ENCODE results near the gene NIM1K. TPM values are rescaled to one million over a fixed set of nuclear protein-coding genes. Genes with fewer than 3 reads are reported as not detected.
"Not testable (repeated sequence)": the region's sequence is repeated elsewhere in the genome, so short reads cannot be mapped to it uniquely, and the experiment has no call there.

The NIM1K gene
- polyA plus RNA-seq, 1 experiment = 0.72 TPM

DNA sequence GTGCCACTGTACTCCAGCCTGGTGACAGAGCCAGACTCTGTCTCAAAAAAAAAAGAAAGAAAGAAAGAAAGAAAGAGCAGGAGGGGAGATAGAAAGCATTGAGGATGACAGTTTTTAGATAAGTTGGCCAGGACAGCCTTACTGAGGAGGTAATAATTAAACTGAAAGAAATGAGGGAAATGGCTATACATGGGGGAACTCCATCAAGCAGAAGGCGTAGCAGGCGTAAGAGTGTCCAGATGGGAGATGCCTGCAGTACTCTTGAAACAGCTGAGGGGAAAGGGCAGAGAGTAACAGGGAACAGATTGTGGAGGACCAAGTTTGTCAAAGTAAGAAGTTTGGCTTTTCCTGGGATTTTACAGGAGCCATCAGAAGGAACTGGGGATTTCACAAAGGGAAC lies 63.7 kb downstream of the NIM1K start:
- H3K27ac ChIP-seq (ENCODE audit: low read depth, low read length) = no peak overlapping the region
- CTCF ChIA-PET = no interaction called here
- H3K27me3 ChIP-seq (ENCODE audit: control insufficient read depth, insufficient read depth, low read length) = no peaks in the 10 kb centered on the region
- H3K9me3 ChIP-seq (ENCODE audit: control insufficient read depth, insufficient read depth, low read length) = no peaks in the 10 kb centered on the region
- POLR2A ChIA-PET = no interaction called here
- no peak for DNase-seq (ENCODE audit: low read depth, low spot score)
- H3K4me3 ChIP-seq (ENCODE audit: low read depth, low read length) = no peak overlapping the region
- TF ChIP-seq, protein P1, sequence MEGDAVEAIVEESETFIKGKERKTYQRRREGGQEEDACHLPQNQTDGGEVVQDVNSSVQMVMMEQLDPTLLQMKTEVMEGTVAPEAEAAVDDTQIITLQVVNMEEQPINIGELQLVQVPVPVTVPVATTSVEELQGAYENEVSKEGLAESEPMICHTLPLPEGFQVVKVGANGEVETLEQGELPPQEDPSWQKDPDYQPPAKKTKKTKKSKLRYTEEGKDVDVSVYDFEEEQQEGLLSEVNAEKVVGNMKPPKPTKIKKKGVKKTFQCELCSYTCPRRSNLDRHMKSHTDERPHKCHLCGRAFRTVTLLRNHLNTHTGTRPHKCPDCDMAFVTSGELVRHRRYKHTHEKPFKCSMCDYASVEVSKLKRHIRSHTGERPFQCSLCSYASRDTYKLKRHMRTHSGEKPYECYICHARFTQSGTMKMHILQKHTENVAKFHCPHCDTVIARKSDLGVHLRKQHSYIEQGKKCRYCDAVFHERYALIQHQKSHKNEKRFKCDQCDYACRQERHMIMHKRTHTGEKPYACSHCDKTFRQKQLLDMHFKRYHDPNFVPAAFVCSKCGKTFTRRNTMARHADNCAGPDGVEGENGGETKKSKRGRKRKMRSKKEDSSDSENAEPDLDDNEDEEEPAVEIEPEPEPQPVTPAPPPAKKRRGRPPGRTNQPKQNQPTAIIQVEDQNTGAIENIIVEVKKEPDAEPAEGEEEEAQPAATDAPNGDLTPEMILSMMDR (IDR thresholded peaks at IDR 0.05; ENCODE audit: low read depth, low read length) = no peak

GRCh38 chr5:43256261-43256966 lies 64.4 kb downstream of the NIM1K start:
- DNase-seq (ENCODE audit: low read depth, low spot score) = no peak
- TF ChIP-seq, protein P1 (IDR thresholded peaks at IDR 0.05; ENCODE audit: low read depth, low read length) = no peak
- Histone ChIP-seq H3K9me3 (ENCODE audit: control insufficient read depth, insufficient read depth, low read length) (no peaks in the 10 kb centered on the region), H3K4me3 (ENCODE audit: low read depth, low read length) (no peak overlapping the region), H3K27me3 (ENCODE audit: control insufficient read depth, insufficient read depth, low read length) (no peaks in the 10 kb centered on the region), H3K27ac (ENCODE audit: low read depth, low read length) (no peak overlapping the region)
- CTCF ChIA-PET = no interaction called here
- POLR2A ChIA-PET = no interaction called here

GRCh38 chr5:43258116-43258515 lies 66.1 kb downstream of the NIM1K start:
- Histone ChIP-seq H3K9me3 (ENCODE audit: control insufficient read depth, insufficient read depth, low read length) (no peaks in the 10 kb centered on the region), H3K27ac (ENCODE audit: low read depth, low read length) (no peak overlapping the region), H3K4me3 (ENCODE audit: low read depth, low read length) (no peak overlapping the region), H3K27me3 (ENCODE audit: control insufficient read depth, insufficient read depth, low read length) (no peaks in the 10 kb centered on the region)
- POLR2A ChIA-PET = interaction anchor here (0.7 kb wide), 1 partner anchor 1573 kb away, joined by 4 read pairs; no protein-coding TSS in a partner anchor
- TF ChIP-seq, protein P1 (IDR thresholded peaks at IDR 0.05; ENCODE audit: low read depth, low read length) = no peak
- DNase-seq (ENCODE audit: low read depth, low spot score) = no peak
- CTCF ChIA-PET = interaction anchor here (0.6 to 0.7 kb wide), 2 partner anchors 126 to 1944 kb away, joined by 3 to 6 read pairs; no protein-coding TSS in a partner anchor

- CTCF ChIA-PET; H3K9me3 ChIP-seq (ENCODE audit: control insufficient read depth, insufficient read depth, low read length): not testable (repeated sequence)
These were observed 70.2 kb downstream of the NIM1K start for GRCh38 chr5:43262269-43262668.

DNA sequence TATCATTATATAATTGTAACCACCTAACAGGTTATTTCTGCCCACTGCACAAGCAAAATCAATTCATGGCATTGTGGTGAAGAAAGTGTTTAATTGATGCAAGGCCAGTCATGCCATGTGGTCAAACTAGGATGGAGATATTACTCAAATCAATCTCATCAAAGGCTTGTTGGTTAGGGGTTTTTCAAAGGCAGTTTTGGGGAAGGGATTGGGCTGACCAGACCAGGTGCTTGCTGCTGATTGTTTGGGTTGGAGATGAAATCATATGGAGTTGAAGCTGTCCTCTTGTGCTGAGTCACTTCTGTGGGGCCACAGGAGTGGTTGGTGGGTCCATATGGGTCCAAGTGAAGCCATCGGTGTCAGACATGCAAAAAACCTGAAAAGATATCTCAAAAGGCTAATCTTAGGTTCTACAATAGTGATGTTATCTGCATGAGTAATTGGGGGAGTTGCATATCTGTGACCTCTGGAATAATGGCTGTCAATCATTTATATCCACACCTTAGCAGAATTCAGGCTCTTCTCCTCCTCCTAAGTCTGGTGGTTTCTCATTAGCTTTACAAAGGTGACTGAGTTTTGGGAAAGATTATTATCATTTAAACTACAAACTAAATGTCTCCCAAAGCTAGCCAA lies 76.3 kb downstream of the NIM1K start:
- Histone ChIP-seq H3K4me3 (ENCODE audit: low read depth, low read length) (no peak overlapping the region), H3K9me3 (ENCODE audit: control insufficient read depth, insufficient read depth, low read length) (no peaks in the 10 kb centered on the region), H3K27me3 (ENCODE audit: control insufficient read depth, insufficient read depth, low read length) (peaks cover 9% of the 10 kb centered on the region), H3K27ac (ENCODE audit: low read depth, low read length) (no peak overlapping the region)
- POLR2A ChIA-PET = no interaction called here
- TF ChIP-seq, protein P1 (IDR thresholded peaks at IDR 0.05; ENCODE audit: low read depth, low read length) = no peak
- CTCF ChIA-PET = interaction anchor here (1.1 kb wide), 1 partner anchor 122 kb away, joined by 3 read pairs; no protein-coding TSS in a partner anchor
- DNase-seq (ENCODE audit: low read depth, low spot score) = no peak

More at GRCh38 chr5:43262269-43262668, 70.2 kb downstream of the NIM1K start:
- H3K4me3 ChIP-seq (ENCODE audit: low read depth, low read length); DNase-seq (ENCODE audit: low read depth, low spot score); POLR2A ChIA-PET; H3K27me3 ChIP-seq (ENCODE audit: control insufficient read depth, insufficient read depth, low read length); H3K27ac ChIP-seq (ENCODE audit: low read depth, low read length): not testable (repeated sequence)
